Spleen (tissue), 7 donors: ENCODE data around the gene PDXK.

ENCODE experiments used
- POLR2A ChIP-seq, 3 donors: fragments of 450-650 bp; IDR thresholded peaks; one replicate each; pipeline ENCODE4 v1.5.1; 2017; ENCODE audit warnings: antibody characterized with exemption in 3 of 3, mild to moderate bottlenecking in 1 of 3
- POLR2AphosphoS5 ChIP-seq, 3 donors: sonication (generic); formaldehyde crosslinking; IDR thresholded peaks; one replicate each; pipeline ENCODE4 v1.5.1; 2017; ENCODE audit warnings: antibody characterized with exemption in 3 of 3
- TF ChIP-seq, protein P1 (sequence below), 11 experiments: fragments of 200-600 bp in 7 of 11; fragments of 450-650 bp in 4 of 11; sonication (generic) in 4 of 11; IDR thresholded peaks in 8 of 11; conservative IDR thresholded peaks in 3 of 11; 1 replicate in 7 of 11; 2 replicates in 4 of 11; pipeline versions ENCODE4 v1.4.0 to v1.8.0; 2016 to 2021; ENCODE audit warnings: antibody characterized with exemption in 11 of 11, inconsistent platforms in 4 of 11, mild to moderate bottlenecking in 1 of 11
- donor health status: DM: no; HTN: no; CAD: no; lungs with moderate emphysema.
- donor health status: DM: no; HTN: no; CAD: no.
- donor health status: DM: no; HTN: no; CAD: no.

DNA sequence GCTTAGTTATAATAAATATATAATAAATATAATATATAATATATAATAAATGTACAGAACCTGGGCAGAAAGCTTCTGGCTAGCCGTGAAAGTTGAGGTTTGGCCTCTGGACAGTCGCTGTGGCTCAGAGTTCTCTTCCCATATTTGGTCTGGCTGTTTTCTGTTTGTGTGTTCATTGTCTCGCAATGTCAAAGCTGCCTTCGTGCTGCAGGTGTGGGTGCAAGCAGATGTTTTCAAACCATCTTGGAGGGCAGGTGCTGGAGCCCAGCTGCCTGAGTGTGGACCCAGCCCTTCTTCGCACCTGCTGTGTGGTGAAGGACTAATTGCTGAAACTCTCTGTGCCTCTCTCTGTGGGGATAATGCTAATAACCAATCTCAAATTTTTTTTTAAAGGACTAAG is 60.7 kb downstream of the PDXK start:
- TF ChIP-seq, protein P1, sequence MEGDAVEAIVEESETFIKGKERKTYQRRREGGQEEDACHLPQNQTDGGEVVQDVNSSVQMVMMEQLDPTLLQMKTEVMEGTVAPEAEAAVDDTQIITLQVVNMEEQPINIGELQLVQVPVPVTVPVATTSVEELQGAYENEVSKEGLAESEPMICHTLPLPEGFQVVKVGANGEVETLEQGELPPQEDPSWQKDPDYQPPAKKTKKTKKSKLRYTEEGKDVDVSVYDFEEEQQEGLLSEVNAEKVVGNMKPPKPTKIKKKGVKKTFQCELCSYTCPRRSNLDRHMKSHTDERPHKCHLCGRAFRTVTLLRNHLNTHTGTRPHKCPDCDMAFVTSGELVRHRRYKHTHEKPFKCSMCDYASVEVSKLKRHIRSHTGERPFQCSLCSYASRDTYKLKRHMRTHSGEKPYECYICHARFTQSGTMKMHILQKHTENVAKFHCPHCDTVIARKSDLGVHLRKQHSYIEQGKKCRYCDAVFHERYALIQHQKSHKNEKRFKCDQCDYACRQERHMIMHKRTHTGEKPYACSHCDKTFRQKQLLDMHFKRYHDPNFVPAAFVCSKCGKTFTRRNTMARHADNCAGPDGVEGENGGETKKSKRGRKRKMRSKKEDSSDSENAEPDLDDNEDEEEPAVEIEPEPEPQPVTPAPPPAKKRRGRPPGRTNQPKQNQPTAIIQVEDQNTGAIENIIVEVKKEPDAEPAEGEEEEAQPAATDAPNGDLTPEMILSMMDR (IDR thresholded peaks at IDR 0.05 in 8 of 11, conservative IDR thresholded peaks at IDR 0.05 in 3 of 11): no peak
- TF ChIP-seq POLR2A (IDR thresholded peaks at IDR 0.05) (no peak), POLR2AphosphoS5 (IDR thresholded peaks at IDR 0.05) (peak in 2 of 3 donors; percentile 57)
